DLD1 (cell line): ENCODE measurements around the gene HTRA1.

Experiments used
- in situ Hi-C: cut with HindIII; loops from 2 replicates; pipeline ENCODE4 v1.10.0; 2017; ENCODE audit warnings: low sequenced_read_pairs

The HTRA1 gene

GRCh38 chr10:122461367-122461728, at the start of gene HTRA1:
Gene HTRA1 (plus strand): TSS chr10:122461553. CDS start chr10:122461653, 100 bp downstream.
- in situ Hi-C loops, result no loop called here

GRCh38 chr10:122413327-122413726, 48.0 kb upstream of the HTRA1 start:
- in situ Hi-C loops, result no loop called here

GRCh38 chr10:122417667-122418066, 43.7 kb upstream of the HTRA1 start:
- in situ Hi-C loops, result no loop called here

GRCh38 chr10:122419016-122419415, 42.3 kb upstream of the HTRA1 start:
- in situ Hi-C loops, result no loop called here

GRCh38 chr10:122419876-122420623, 41.3 kb upstream of the HTRA1 start:
- in situ Hi-C loops, result no loop called here

GRCh38 chr10:122420624-122421007, 40.7 kb upstream of the HTRA1 start:
- in situ Hi-C loops, result no loop called here

- in situ Hi-C loops, result no loop called here
Measured at GRCh38 chr10:122421054-122421625, 40.2 kb upstream of the HTRA1 start.

- in situ Hi-C loops, result no loop called here
Measured at GRCh38 chr10:122421742-122422141, 39.6 kb upstream of the HTRA1 start.

GRCh38 chr10:122422266-122422989, 38.9 kb upstream of the HTRA1 start:
- in situ Hi-C loops, result no loop called here

GRCh38 chr10:122424059-122424458, 37.3 kb upstream of the HTRA1 start:
- in situ Hi-C loops, result no loop called here

- in situ Hi-C loops, result no loop called here
Measured at GRCh38 chr10:122426829-122427228, 34.5 kb upstream of the HTRA1 start.

GRCh38 chr10:122427280-122427679, 34.1 kb upstream of the HTRA1 start:
- in situ Hi-C loops, result no loop called here

- in situ Hi-C loops, result loop anchor here (10.0 kb wide), 1 partner anchor 141 kb away; no protein-coding TSS in a partner anchor
Measured at GRCh38 chr10:122435212-122435827, 26.0 kb upstream of the HTRA1 start.

- in situ Hi-C loops, result no loop called here
Measured at GRCh38 chr10:122441961-122442360, 19.4 kb upstream of the HTRA1 start.

GRCh38 chr10:122445469-122445868, 15.9 kb upstream of the HTRA1 start:
- in situ Hi-C loops, result no loop called here

GRCh38 chr10:122445904-122446303, 15.4 kb upstream of the HTRA1 start:
- in situ Hi-C loops, result no loop called here

GRCh38 chr10:122446668-122447423, 14.5 kb upstream of the HTRA1 start:
- in situ Hi-C loops, result no loop called here

- in situ Hi-C loops, result no loop called here
Measured at GRCh38 chr10:122448600-122448999, 12.8 kb upstream of the HTRA1 start.

GRCh38 chr10:122449153-122449552, 12.2 kb upstream of the HTRA1 start:
- in situ Hi-C loops, result no loop called here

- in situ Hi-C loops, result no loop called here
Measured at GRCh38 chr10:122450353-122450990, 10.9 kb upstream of the HTRA1 start.
